ENCODE data around the gene CDON. TPM values are rescaled to one million over a fixed set of nuclear protein-coding genes. Genes with fewer than 3 reads are reported as not detected.

Gene CDON
- total and polyA plus RNA-seq, 2 of the 13 experiments (the other 11 are each of a cell fraction or from before 2014, with no cell fraction given), result 9.6 to 12.8 TPM

DNA sequence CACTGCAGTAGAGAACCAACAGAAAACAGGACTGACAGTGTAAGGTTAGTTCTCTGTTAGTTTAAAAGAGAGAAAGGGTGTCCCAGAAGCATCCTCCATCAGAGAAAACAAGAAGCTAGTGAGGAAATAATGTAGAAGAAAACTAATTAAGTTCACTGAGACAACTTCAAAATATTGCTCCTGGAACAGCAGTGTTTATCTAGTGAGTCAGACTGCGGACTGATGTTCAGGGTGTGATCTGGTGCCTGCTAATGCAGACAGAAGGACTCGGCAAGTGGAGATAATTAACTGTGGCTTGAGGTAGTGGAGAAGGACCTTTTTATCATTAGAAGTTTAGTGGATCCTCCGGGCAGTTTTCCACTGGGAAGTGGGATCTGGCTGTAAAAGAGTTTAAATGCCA lies 55.4 kb downstream of the CDON start:
- 14% methylated on average over 3 of the region's 3 CpGs for WGBS (ENCODE audit: low lambda C conversion rate)
- no peak overlapping the region for H3K27ac ChIP-seq (ENCODE audit: extremely low read length, insufficient read depth, low read length)
- no peaks in the 10 kb centered on the region for H4K20me1 ChIP-seq (ENCODE audit: insufficient read depth, low read length)
- ATAC-seq (peak; percentile 84), DNase-seq (ENCODE audit: low spot score) (peak; percentile 47), FAIRE-seq (peak; percentile 21)
- H3K4me3 ChIP-seq (replicated peaks in 1 of 3; ENCODE audit: insufficient read depth in 1 of 3, low read depth in 2 of 3, low read length in 3 of 3), result no peak overlapping the region
- in situ Hi-C loops (cut with HindIII; ENCODE audit: extremely low pct_ligation_motif_present, low pct_unique_long_range_greater_than_20kb), result no loop called here
- peaks cover 2 to 17% of the 10 kb centered on the region in 2 experiments; a peak in 3 of 5 replicates for H3K36me3 ChIP-seq (replicated peaks in 1 of 2; ENCODE audit: control insufficient read depth in 1 of 2, insufficient read depth in 2 of 2, low read length in 2 of 2)
- POLR2A ChIA-PET, result no interaction called here
- no peaks in the 10 kb centered on the region for H3K27me3 ChIP-seq (ENCODE audit: control insufficient read depth in 1 of 2, insufficient read depth in 2 of 2, low read length in 2 of 2)
- H2AFZ ChIP-seq (ENCODE audit: low read length), result no peak overlapping the region
- H3K4me1 ChIP-seq (ENCODE audit: insufficient read depth, low read length), result peaks cover 22% of the 10 kb centered on the region
- CTCF ChIA-PET (ENCODE audit: low intra/inter-chr PET ratio, low total read pairs), result no interaction called here
- no peak overlapping the region for H3K4me2 ChIP-seq (ENCODE audit: low read depth, low read length)
- no peak overlapping the region for H3K9ac ChIP-seq (ENCODE audit: insufficient read depth, low read depth, low read length)
- no peaks in the 10 kb centered on the region for H3K79me2 ChIP-seq (ENCODE audit: insufficient read depth, low read length)
- no peaks in the 10 kb centered on the region for H3K9me3 ChIP-seq (ENCODE audit: low read length)
- no TSS peak for BruUV-seq (replicated peaks)
- intact Hi-C loops (cut with micrococcal nuclease; ENCODE audit: unreplicated experiment), result no loop called here
- TF ChIP-seq ZFP36L1 (CRISPR knock-in tag; IDR thresholded peaks at IDR 0.05), result no peak
- peak; percentile 80 for TF ChIP-seq FOXA3 (CRISPR knock-in tag; IDR thresholded peaks at IDR 0.05)
- TF ChIP-seq, protein P1, sequence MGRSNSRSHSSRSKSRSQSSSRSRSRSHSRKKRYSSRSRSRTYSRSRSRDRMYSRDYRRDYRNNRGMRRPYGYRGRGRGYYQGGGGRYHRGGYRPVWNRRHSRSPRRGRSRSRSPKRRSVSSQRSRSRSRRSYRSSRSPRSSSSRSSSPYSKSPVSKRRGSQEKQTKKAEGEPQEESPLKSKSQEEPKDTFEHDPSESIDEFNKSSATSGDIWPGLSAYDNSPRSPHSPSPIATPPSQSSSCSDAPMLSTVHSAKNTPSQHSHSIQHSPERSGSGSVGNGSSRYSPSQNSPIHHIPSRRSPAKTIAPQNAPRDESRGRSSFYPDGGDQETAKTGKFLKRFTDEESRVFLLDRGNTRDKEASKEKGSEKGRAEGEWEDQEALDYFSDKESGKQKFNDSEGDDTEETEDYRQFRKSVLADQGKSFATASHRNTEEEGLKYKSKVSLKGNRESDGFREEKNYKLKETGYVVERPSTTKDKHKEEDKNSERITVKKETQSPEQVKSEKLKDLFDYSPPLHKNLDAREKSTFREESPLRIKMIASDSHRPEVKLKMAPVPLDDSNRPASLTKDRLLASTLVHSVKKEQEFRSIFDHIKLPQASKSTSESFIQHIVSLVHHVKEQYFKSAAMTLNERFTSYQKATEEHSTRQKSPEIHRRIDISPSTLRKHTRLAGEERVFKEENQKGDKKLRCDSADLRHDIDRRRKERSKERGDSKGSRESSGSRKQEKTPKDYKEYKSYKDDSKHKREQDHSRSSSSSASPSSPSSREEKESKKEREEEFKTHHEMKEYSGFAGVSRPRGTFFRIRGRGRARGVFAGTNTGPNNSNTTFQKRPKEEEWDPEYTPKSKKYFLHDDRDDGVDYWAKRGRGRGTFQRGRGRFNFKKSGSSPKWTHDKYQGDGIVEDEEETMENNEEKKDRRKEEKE (IDR thresholded peaks at IDR 0.05), result no peak
- peak; percentile 74; the same call in 1 of the 2 replicates for TF ChIP-seq FOSL1 (CRISPR knock-in tag; IDR thresholded peaks at IDR 0.05; ENCODE audit: borderline replicate concordance)
- TF ChIP-seq ZNF431 (CRISPR knock-in tag; IDR thresholded peaks at IDR 0.05; ENCODE audit: borderline replicate concordance, low read depth), result no peak
- TF ChIP-seq, protein P2, sequence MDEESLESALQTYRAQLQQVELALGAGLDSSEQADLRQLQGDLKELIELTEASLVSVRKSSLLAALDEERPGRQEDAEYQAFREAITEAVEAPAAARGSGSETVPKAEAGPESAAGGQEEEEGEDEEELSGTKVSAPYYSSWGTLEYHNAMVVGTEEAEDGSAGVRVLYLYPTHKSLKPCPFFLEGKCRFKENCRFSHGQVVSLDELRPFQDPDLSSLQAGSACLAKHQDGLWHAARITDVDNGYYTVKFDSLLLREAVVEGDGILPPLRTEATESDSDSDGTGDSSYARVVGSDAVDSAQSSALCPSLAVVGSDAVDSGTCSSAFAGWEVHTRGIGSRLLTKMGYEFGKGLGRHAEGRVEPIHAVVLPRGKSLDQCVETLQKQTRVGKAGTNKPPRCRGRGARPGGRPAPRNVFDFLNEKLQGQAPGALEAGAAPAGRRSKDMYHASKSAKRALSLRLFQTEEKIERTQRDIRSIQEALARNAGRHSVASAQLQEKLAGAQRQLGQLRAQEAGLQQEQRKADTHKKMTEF (CRISPR knock-in tag; IDR thresholded peaks at IDR 0.05), result peak; percentile 31; the same call in 1 of the 2 replicates
- TF ChIP-seq FOXP1 (IDR thresholded peaks at IDR 0.05), result no peak
- TF ChIP-seq FOXP1 (CRISPR knock-in tag; IDR thresholded peaks at IDR 0.05), result 0 out of 2 replicates have a peak, but pooled peaks have one; percentile 29
- TF ChIP-seq, protein P3, sequence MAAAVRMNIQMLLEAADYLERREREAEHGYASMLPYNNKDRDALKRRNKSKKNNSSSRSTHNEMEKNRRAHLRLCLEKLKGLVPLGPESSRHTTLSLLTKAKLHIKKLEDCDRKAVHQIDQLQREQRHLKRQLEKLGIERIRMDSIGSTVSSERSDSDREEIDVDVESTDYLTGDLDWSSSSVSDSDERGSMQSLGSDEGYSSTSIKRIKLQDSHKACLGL (CRISPR knock-in tag; IDR thresholded peaks at IDR 0.05), result no peak
- TF ChIP-seq, protein P4, sequence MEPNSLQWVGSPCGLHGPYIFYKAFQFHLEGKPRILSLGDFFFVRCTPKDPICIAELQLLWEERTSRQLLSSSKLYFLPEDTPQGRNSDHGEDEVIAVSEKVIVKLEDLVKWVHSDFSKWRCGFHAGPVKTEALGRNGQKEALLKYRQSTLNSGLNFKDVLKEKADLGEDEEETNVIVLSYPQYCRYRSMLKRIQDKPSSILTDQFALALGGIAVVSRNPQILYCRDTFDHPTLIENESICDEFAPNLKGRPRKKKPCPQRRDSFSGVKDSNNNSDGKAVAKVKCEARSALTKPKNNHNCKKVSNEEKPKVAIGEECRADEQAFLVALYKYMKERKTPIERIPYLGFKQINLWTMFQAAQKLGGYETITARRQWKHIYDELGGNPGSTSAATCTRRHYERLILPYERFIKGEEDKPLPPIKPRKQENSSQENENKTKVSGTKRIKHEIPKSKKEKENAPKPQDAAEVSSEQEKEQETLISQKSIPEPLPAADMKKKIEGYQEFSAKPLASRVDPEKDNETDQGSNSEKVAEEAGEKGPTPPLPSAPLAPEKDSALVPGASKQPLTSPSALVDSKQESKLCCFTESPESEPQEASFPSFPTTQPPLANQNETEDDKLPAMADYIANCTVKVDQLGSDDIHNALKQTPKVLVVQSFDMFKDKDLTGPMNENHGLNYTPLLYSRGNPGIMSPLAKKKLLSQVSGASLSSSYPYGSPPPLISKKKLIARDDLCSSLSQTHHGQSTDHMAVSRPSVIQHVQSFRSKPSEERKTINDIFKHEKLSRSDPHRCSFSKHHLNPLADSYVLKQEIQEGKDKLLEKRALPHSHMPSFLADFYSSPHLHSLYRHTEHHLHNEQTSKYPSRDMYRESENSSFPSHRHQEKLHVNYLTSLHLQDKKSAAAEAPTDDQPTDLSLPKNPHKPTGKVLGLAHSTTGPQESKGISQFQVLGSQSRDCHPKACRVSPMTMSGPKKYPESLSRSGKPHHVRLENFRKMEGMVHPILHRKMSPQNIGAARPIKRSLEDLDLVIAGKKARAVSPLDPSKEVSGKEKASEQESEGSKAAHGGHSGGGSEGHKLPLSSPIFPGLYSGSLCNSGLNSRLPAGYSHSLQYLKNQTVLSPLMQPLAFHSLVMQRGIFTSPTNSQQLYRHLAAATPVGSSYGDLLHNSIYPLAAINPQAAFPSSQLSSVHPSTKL (CRISPR knock-in tag; IDR thresholded peaks at IDR 0.05), result peak; percentile 62
- TF ChIP-seq, protein P5, sequence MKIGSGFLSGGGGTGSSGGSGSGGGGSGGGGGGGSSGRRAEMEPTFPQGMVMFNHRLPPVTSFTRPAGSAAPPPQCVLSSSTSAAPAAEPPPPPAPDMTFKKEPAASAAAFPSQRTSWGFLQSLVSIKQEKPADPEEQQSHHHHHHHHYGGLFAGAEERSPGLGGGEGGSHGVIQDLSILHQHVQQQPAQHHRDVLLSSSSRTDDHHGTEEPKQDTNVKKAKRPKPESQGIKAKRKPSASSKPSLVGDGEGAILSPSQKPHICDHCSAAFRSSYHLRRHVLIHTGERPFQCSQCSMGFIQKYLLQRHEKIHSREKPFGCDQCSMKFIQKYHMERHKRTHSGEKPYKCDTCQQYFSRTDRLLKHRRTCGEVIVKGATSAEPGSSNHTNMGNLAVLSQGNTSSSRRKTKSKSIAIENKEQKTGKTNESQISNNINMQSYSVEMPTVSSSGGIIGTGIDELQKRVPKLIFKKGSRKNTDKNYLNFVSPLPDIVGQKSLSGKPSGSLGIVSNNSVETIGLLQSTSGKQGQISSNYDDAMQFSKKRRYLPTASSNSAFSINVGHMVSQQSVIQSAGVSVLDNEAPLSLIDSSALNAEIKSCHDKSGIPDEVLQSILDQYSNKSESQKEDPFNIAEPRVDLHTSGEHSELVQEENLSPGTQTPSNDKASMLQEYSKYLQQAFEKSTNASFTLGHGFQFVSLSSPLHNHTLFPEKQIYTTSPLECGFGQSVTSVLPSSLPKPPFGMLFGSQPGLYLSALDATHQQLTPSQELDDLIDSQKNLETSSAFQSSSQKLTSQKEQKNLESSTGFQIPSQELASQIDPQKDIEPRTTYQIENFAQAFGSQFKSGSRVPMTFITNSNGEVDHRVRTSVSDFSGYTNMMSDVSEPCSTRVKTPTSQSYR (CRISPR knock-in tag; IDR thresholded peaks at IDR 0.05; ENCODE audit: borderline replicate concordance), result no peak
- TF ChIP-seq ZNF839 (CRISPR knock-in tag; IDR thresholded peaks at IDR 0.05; ENCODE audit: borderline replicate concordance), result no peak
- TF ChIP-seq FOXA1 (IDR thresholded peaks at IDR 0.05), result no peak
- peak; percentile 54 for TF ChIP-seq FOXA1 (CRISPR knock-in tag; IDR thresholded peaks at IDR 0.05)
- no peak for TF ChIP-seq KDM1A (CRISPR knock-in tag; IDR thresholded peaks at IDR 0.05)

Data from HepG2 (cell line).